ENCODE measurements around the gene P2RX1. TPM values are rescaled to one million over a fixed set of nuclear protein-coding genes. Genes with fewer than 3 reads are reported as not detected.

P2RX1 gene
- total RNA-seq, 1 experiment from 2014 or later = not detected

DNA sequence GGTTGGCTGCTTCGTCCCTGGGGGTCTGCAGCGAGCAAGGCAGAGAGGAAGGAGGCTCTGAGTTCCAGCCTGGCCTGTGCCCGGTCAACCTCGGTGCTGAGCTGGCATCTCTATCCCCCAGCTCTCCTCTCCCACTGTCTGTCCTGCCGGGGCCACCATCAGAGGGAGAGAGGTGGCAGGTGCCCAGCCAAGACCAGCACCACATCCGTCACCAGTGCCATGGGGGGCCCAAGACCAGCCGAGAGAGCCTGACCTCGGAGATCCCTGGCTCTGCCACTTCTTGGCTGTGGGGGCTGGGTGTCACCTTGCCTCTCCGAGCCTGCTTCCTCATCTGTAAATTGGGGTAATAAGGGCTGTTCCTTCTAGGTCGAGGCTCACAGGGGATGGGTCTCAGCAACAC is 560 bp upstream of the P2RX1 start:
- H4K20me1 ChIP-seq (ENCODE audit: insufficient read depth) = no peaks in the 10 kb centered on the region
- CTCF ChIA-PET = interaction anchor here (0.6 to 1.0 kb wide), 2 partner anchors 70 to 226 kb away, joined by 3 to 4 read pairs; partner anchors contain the start of genes CYB5D2, NCBP3 and ZZEF1

DNA sequence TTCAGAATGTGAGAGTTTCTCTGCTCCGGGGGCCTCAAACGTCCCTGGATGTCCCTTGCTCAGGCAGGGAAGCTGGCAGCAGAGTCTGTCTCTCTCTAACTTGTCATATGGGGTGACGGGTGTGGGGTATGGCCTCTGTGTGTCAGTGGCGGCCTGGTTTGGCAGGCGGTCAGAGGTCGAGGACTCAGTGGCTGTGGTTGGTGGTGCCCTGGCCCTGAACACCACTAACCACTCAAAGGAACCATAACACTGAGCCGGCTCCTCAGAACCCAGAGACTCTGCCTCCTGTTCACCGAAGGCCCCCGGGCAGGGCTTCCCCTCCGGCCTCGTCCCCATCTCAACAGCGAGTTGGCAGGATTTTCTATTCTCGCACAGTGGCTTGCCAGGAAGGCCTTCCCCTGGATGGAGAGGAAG is 677 bp downstream of the P2RX1 start:
- Histone ChIP-seq H4K20me1 (ENCODE audit: insufficient read depth) (no peaks in the 10 kb centered on the region), H3K9me2 (ENCODE audit: insufficient read depth) (no peaks in the 10 kb centered on the region), H3K27ac (no peak overlapping the region), H3K9me3 (ENCODE audit: insufficient read depth, low read depth) (no peaks in the 10 kb centered on the region), H3K27me3 (ENCODE audit: insufficient read depth, low read depth) (no peaks in the 10 kb centered on the region; the same call in 1 of the 2 replicates), H3K4me3 (no peak overlapping the region), H3K4me2 (no peak overlapping the region), H3K4me1 (replicated peaks; ENCODE audit: insufficient read depth) (no peaks in the 10 kb centered on the region), H2AFZ (no peak overlapping the region), H3K36me3 (ENCODE audit: low read depth) (no peaks in the 10 kb centered on the region), H3F3A (ENCODE audit: insufficient read depth, low read depth) (no peaks in the 10 kb centered on the region), H3K79me2 (ENCODE audit: low read depth) (no peaks in the 10 kb centered on the region)
- ChIA-PET CTCF (interaction anchor here (0.5 to 0.7 kb wide), 2 partner anchors 15 to 221 kb away, joined by 3 to 4 read pairs; no protein-coding TSS in a partner anchor), POLR2A (ENCODE audit: unreplicated experiment) (no interaction called here)
- BruUV-seq (replicated peaks) = no TSS peak
- TF ChIP-seq, protein P1, sequence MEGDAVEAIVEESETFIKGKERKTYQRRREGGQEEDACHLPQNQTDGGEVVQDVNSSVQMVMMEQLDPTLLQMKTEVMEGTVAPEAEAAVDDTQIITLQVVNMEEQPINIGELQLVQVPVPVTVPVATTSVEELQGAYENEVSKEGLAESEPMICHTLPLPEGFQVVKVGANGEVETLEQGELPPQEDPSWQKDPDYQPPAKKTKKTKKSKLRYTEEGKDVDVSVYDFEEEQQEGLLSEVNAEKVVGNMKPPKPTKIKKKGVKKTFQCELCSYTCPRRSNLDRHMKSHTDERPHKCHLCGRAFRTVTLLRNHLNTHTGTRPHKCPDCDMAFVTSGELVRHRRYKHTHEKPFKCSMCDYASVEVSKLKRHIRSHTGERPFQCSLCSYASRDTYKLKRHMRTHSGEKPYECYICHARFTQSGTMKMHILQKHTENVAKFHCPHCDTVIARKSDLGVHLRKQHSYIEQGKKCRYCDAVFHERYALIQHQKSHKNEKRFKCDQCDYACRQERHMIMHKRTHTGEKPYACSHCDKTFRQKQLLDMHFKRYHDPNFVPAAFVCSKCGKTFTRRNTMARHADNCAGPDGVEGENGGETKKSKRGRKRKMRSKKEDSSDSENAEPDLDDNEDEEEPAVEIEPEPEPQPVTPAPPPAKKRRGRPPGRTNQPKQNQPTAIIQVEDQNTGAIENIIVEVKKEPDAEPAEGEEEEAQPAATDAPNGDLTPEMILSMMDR (conservative IDR thresholded peaks at IDR 0.05) = no peak
- TF ChIP-seq EZH2 (IDR thresholded peaks at IDR 0.05; ENCODE audit: low read depth) = no peak
- DNase-seq = no peak
- intact Hi-C loops (cut with micrococcal nuclease; ENCODE audit: unreplicated experiment) = no loop called here

More for the DNA sequence above, 560 bp upstream of the P2RX1 start:
- Histone ChIP-seq H3K9me3 (ENCODE audit: insufficient read depth, low read depth) (no peaks in the 10 kb centered on the region), H3F3A (ENCODE audit: insufficient read depth, low read depth) (no peaks in the 10 kb centered on the region), H2AFZ (no peak overlapping the region), H3K36me3 (ENCODE audit: low read depth) (no peaks in the 10 kb centered on the region), H3K4me3 (no peak overlapping the region), H3K79me2 (ENCODE audit: low read depth) (no peaks in the 10 kb centered on the region), H3K27ac (no peak overlapping the region), H3K27me3 (ENCODE audit: insufficient read depth, low read depth) (peaks cover 7% of the 10 kb centered on the region; the same call in 1 of the 2 replicates), H3K4me2 (no peak overlapping the region), H3K9me2 (ENCODE audit: insufficient read depth) (no peaks in the 10 kb centered on the region), H3K4me1 (replicated peaks; ENCODE audit: insufficient read depth) (no peaks in the 10 kb centered on the region)
- DNase-seq = no peak
- intact Hi-C loops (cut with micrococcal nuclease; ENCODE audit: unreplicated experiment) = no loop called here
- TF ChIP-seq, protein P1 (conservative IDR thresholded peaks at IDR 0.05) = no peak
- TF ChIP-seq EZH2 (IDR thresholded peaks at IDR 0.05; ENCODE audit: low read depth) = no peak
- BruUV-seq (replicated peaks) = no TSS peak
- POLR2A ChIA-PET (ENCODE audit: unreplicated experiment) = no interaction called here

DNA sequence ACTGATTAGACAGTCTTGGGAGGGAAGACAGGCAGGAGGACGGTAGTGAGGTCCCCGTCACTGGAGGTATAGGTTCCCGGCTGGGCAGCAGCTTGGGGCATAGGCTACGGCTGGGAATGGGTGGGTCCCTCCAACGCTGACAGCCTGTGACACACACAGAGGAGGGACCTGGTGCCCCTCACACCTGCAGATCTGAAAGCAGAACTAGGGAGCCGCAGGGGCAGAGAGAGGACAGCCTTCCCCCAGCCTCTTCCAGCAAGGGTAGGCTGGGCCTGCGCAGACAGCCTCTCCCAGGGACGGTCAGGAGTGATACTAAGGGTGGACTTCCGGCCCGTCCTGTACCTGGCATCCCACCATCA is 2.0 kb downstream of the P2RX1 start:
- no peak for TF ChIP-seq EZH2 (IDR thresholded peaks at IDR 0.05; ENCODE audit: low read depth)
- TF ChIP-seq, protein P1 (conservative IDR thresholded peaks at IDR 0.05) = no peak
- no peaks in the 10 kb centered on the region for H3K9me3 ChIP-seq (ENCODE audit: insufficient read depth, low read depth)
- no peak overlapping the region for H2AFZ ChIP-seq
- no peak for DNase-seq
- H3K79me2 ChIP-seq (ENCODE audit: low read depth) = no peaks in the 10 kb centered on the region
- no TSS peak for BruUV-seq (replicated peaks)
- H3K27ac ChIP-seq = no peak overlapping the region
- intact Hi-C loops (cut with micrococcal nuclease; ENCODE audit: unreplicated experiment) = loop anchor here (5.0 kb wide), 1 partner anchor 163 kb away; no protein-coding TSS in a partner anchor
- no peak overlapping the region for H3K4me2 ChIP-seq
- no peaks in the 10 kb centered on the region for H4K20me1 ChIP-seq (ENCODE audit: insufficient read depth)
- H3K4me3 ChIP-seq = no peak overlapping the region
- no peaks in the 10 kb centered on the region for H3K36me3 ChIP-seq (ENCODE audit: low read depth)
- H3F3A ChIP-seq (ENCODE audit: insufficient read depth, low read depth) = no peaks in the 10 kb centered on the region
- ChIA-PET CTCF (interaction anchor here (0.6 to 1.6 kb wide), 7 partner anchors 9 to 286 kb away, joined by 3 to 5 read pairs (median 3); no protein-coding TSS in a partner anchor), POLR2A (ENCODE audit: unreplicated experiment) (interaction anchor here (0.6 kb wide), 1 partner anchor 37 kb away, joined by 10 read pairs; no protein-coding TSS in a partner anchor)
- H3K4me1 ChIP-seq (replicated peaks; ENCODE audit: insufficient read depth) = no peaks in the 10 kb centered on the region
- H3K27me3 ChIP-seq (ENCODE audit: insufficient read depth, low read depth) = no peaks in the 10 kb centered on the region; the same call in 1 of the 2 replicates
- no peaks in the 10 kb centered on the region for H3K9me2 ChIP-seq (ENCODE audit: insufficient read depth)

Data from PC-9 (cell line).